ENCODE results near the gene WBP1. TPM values are rescaled to one million over a fixed set of nuclear protein-coding genes. Genes with fewer than 3 reads are reported as not detected.

WBP1 gene
- total RNA-seq = 46.9 and 49.3 TPM in 2 replicates

GRCh38 chr2:74458132-74458937 lies at the start of gene WBP1:
WBP1 (plus strand) TSS chr2:74458438; CDS start chr2:74458603, 165 bp downstream.

DNA sequence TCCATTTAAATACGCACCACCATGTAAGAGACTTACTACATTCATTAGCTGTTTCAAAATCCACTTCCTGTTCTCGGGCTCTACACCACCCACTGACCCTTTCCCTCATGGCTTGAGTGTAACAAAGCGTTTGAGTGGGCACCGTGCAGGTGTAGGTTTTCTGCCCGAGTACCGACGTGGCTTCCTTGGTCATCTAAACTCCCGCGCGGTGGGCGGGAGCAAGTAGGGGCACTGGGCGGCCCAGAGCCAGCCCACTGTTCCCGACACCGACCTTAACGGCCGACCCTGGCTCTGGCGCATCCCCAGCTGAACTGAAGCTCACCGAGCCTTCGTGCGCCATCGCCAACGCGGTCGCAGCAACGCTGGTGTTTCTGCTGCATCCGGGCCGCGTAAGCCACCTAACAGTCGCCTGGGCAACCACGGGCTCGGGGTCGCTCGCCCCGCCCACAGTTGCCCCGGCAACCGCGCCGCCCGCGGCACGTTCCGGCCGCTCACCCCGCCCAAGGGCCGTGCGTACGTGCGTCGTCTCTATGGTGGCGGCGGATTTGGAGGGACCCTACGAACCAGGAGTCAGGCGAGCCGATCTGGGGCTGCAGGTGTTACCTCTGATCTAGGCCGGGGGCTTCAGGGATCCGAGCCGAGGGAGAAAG lies 36.9 kb upstream of the WBP1 start, which contains the start of the genes C2orf81 and WDR54:
TSS of gene C2orf81 (minus strand) at position 399 of the 650 bp plus-strand sequence. CDS start at position 340, 59 bp downstream.
TSS of gene WDR54 (plus strand) at position 510 of the 650 bp plus-strand sequence. CDS start 424 bp downstream, outside the sequence.

GRCh38 chr2:74441690-74442482 lies 16.4 kb upstream of the WBP1 start, which contains the start of gene RTKN:
RTKN (minus strand) TSS chr2:74441937; CDS start chr2:74441816, 121 bp downstream.

DNA sequence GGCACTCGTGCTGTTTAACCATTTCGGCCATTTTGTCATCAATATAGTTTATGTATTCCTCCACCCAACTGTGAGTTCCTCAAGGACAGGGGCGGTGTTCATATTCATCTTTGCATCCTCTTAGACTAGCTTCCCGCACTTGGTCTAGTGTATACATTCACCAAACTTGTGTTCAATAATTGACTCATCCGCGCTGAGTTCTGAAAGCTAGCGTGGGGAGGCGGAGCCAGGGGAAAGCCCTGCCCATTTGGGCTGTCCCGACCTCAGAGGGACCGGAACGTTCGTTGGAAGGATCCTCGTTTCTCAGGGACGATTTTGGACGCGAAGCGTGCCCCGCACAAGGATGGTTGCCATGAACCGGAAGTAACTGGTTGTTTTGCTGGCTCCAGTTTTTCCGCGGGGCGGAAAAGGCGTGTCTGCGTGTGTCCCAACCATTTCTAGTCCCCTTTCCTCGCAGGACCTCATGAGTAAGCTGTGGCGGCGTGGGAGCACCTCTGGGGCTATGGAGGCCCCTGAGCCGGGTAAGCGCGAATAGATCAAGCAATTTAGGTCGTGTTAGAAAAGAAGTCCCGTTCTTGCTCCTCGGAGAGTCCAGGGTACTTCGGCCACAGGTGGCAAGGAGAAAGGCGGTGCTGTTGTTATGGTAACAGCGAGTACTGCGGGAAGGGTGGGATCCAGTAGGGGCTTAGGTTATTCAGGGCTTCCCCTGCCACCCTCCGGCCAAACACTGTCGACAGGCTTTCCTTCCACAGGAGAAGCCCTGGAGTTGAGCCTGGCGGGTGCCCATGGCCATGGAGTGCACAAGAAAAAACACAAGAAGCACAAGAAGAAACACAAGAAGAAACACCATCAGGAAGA lies 3.4 kb upstream of the WBP1 start, which contains the start of gene INO80B:
TSS of gene INO80B (plus strand) at position 434 of the 858 bp plus-strand sequence. CDS start at position 464, 30 bp downstream.

GRCh38 chr2:74472086-74472944 lies 14.1 kb downstream of the WBP1 start, which contains the start of gene MRPL53:
MRPL53 (minus strand) TSS chr2:74472680; CDS start chr2:74472660, 20 bp downstream.

DNA sequence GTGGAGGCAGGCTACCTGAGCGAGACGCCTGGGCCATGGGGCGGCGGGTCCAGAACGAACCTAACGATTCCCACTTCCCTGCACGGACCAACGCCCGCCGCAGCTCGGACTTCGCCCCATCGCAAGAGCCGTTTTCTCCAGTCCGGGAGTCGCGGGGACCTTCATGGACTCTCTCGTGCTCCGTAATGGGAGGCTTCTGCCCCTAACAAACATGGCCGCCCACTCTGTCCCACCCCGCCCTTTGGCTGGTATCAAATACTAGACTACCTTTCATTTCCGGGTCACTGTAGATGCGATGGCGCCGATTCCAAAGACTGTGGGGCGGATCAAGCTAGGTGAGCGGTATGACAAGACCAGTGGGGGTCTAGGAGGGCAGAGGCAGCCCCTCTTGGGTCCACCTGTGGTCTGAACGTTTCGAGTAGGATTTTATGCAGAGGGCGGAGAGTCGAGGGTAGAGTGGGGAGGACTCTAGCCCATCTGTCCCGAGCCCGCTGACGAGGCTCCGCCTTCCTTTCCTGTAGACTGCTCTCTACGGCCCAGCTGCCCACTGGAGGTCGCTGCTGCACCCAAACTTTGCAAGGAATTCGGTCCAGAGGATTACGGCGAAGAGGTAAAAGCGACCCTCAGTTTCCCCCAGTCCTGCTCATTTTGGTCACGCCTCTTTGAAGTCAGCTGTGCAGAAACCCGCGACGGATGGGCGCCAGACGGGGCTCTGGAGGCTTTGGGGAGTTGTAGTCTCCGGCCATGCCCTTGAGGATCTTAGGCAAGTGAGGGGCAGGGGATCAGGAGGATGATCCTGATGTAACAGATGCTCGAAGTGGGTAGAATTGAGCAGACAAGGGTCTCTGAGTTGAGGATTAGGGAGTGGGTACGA lies 24.8 kb downstream of the WBP1 start, which contains the start of the genes CCDC142 and TTC31:
TSS of gene CCDC142 (minus strand) at position 198 of the 874 bp plus-strand sequence. CDS start at position 37, 161 bp downstream.
TSS of gene TTC31 (plus strand) at position 281 of the 874 bp plus-strand sequence. CDS start at position 296, 15 bp downstream.

GRCh38 chr2:74499267-74499939 lies 41.2 kb downstream of the WBP1 start, which contains the start of gene LBX2:
LBX2 (minus strand) TSS chr2:74499603; CDS start chr2:74499537, 66 bp downstream.

DNA sequence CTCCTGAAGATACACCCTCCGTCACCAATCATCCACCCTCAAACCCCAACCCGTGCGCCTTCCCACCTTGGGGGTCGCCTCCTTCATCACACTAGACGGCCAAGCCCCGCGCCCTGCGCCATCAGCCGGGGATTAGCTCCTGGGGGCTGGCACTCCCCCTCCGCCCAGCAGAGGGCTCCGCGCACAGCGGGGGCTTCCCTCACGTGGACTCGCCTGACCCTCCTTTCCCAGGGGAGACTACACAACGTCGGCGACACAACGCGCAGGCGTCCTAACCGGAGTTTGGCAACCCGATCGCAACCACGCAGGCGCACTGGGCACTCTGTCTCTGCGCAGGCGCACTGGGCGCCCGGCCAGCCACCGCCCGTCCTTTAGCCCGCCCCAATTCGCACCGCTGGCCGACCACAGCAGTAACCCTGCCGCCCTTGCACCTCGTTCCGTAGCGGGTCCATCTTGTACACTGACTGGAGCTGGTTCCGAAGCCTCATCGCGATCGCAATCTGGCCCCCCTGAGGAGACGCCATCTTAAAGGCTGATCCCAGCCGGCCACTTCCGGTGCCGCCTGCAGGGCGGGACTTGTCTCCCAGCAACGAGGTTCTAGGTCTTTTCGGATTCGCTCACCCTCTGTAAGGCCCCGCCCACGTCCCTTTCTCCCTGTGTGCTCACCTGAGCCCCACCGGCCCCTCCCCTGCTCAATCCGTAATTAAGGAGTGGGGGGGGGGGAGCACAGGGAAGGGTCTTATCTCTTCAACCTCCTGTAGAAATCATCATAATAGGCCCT lies 49.1 kb downstream of the WBP1 start, which contains the start of gene PCGF1:
TSS of gene PCGF1 (minus strand) at position 551 of the 781 bp plus-strand sequence. CDS start at position 524, 27 bp downstream.

Other genes with a start within 250 kb of the WBP1 start
- 0.34 and 1.7 TPM in 2 replicates for gene SLC4A5, start 115.0 kb upstream of the WBP1 start, total RNA-seq
- 83.1 and 101 TPM in 2 replicates for gene DCTN1, start 78.1 kb upstream of the WBP1 start, total RNA-seq
- gene C2orf81, start 36.8 kb upstream of the WBP1 start, total RNA-seq = 1.6 and 4.9 TPM in 2 replicates
- 19.8 and 20.9 TPM in 2 replicates for gene WDR54, start 36.7 kb upstream of the WBP1 start, total RNA-seq
- gene RTKN, start 16.5 kb upstream of the WBP1 start, total RNA-seq = 10.4 and 13.9 TPM in 2 replicates
- 16.6 and 18.4 TPM in 2 replicates for gene INO80B, start 3.4 kb upstream of the WBP1 start, total RNA-seq
- gene MOGS, start 6.9 kb downstream of the WBP1 start, total RNA-seq = 41.9 and 45.2 TPM in 2 replicates
- gene MRPL53, start 14.2 kb downstream of the WBP1 start, total RNA-seq = 17.1 and 46.9 TPM in 2 replicates
- 7.0 and 15.5 TPM in 2 replicates for gene CCDC142, start 24.6 kb downstream of the WBP1 start, total RNA-seq
- 18.9 and 20.7 TPM in 2 replicates for gene TTC31, start 24.6 kb downstream of the WBP1 start, total RNA-seq
- gene LBX2, start 41.2 kb downstream of the WBP1 start, total RNA-seq = 3.2 TPM in 2 replicates
- 8.9 and 13.4 TPM in 2 replicates for gene PCGF1, start 49.3 kb downstream of the WBP1 start, total RNA-seq
- not detected in 2 replicates for gene TLX2, start 56.0 kb downstream of the WBP1 start, total RNA-seq
- not detected in 2 replicates for gene DQX1, start 67.8 kb downstream of the WBP1 start, total RNA-seq
- gene AUP1, start 71.3 kb downstream of the WBP1 start, total RNA-seq = 63.0 and 84.6 TPM in 2 replicates
- 14.9 and 21.3 TPM in 2 replicates for gene HTRA2, start 71.5 kb downstream of the WBP1 start, total RNA-seq
- gene LOXL3, start 95.5 kb downstream of the WBP1 start, total RNA-seq = 21.8 and 27.0 TPM in 2 replicates
- 28.5 and 32.5 TPM in 2 replicates for gene DOK1, start 96.3 kb downstream of the WBP1 start, total RNA-seq
- 0.06 TPM in 1 of 2 replicates, not detected in the other for gene M1AP, start 189.9 kb downstream of the WBP1 start, total RNA-seq
- gene SEMA4F, start 195.8 kb downstream of the WBP1 start, total RNA-seq = 3.6 and 4.5 TPM in 2 replicates